ENCODE measurements around the gene FCGR1A.
"Not testable (repeated sequence)": the region's sequence is repeated elsewhere in the genome, so short reads cannot be mapped to it uniquely, and the experiment has no call there.

FCGR1A gene

GRCh38 chr1:149782600-149782999 is at the start of gene FCGR1A:
Gene FCGR1A (plus strand): TSS chr1:149782694. CDS start chr1:149782744, 50 bp downstream.
- in situ Hi-C loops (cut with HindIII; ENCODE audit: low sequenced_read_pairs): not testable (repeated sequence)

DNA sequence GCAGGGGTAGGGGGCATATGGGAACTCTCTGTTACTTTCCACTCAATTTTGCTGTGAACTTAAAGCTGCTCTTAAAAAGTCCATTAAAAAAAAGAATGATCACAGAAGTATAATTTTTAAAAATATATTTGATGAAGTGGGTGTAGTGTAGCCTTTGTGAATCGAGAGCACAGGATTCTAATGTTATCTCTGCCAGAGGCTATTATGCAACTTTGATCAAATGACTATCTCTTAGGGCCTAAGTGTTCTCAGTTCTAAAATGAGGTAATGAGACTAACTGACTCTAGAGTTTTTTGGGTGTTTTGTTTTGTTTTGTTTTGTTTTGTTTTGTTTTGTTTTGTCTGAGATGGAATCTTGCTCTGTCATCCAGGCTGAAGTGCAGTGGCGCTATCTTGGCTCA is 49.7 kb upstream of the FCGR1A start:
- in situ Hi-C loops (cut with HindIII; ENCODE audit: low sequenced_read_pairs): not testable (repeated sequence)

- in situ Hi-C loops (cut with HindIII; ENCODE audit: low sequenced_read_pairs): not testable (repeated sequence)
Observed at GRCh38 chr1:149734692-149735091, 47.8 kb upstream of the FCGR1A start.

GRCh38 chr1:149740148-149740581 is 42.3 kb upstream of the FCGR1A start:
- in situ Hi-C loops (cut with HindIII; ENCODE audit: low sequenced_read_pairs): not testable (repeated sequence)

DNA sequence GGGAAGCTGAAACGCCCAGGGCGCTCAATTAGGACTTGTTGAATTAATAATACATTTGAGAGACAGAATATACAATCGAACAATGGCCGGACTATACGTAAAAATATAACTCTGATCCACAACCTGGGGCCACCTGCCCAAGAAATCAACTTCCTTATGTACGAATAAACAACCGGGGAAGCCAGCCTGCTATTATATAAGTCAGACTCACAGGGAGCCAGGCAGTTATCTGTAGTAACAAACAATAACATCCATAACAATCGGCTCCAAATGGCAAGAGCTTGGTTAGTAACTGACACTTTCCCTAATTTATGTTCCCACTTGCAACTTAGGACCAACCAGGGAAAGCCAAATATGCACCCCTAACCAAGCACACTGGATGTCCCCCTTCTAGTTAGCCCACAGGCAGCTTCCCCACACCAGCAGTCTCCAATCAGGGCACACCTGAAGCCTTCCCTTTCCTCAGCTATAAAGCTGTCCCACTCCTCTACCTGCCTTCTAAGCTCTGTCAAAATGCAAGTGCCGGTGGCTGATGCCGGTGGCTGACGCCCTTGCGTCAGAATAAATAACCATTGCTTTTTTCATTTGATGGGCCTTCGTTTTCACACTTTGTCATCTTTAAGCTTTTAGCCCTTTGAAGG is 41.8 kb upstream of the FCGR1A start:
- in situ Hi-C loops (cut with HindIII; ENCODE audit: low sequenced_read_pairs): not testable (repeated sequence)

DNA sequence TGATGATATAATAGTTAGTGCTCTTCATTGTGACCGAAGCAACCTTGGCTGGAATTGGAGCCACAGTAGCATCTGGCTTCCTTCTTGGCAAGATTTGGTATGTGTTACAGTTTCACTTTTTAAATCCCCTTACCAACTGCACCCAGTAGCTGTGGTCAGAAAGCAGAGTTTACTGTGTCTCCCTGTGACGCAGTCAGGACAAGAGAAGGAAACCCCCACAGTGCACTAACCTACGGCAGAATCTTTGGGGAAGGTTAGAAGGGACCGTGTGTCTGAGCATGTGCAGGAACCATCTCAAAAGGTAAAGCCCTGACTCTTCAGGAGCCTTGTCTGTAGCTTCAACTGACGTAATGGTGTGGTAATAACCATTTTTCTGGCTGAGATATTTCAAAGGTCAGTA is 40.6 kb upstream of the FCGR1A start:
- in situ Hi-C loops (cut with HindIII; ENCODE audit: low sequenced_read_pairs): not testable (repeated sequence)

DNA sequence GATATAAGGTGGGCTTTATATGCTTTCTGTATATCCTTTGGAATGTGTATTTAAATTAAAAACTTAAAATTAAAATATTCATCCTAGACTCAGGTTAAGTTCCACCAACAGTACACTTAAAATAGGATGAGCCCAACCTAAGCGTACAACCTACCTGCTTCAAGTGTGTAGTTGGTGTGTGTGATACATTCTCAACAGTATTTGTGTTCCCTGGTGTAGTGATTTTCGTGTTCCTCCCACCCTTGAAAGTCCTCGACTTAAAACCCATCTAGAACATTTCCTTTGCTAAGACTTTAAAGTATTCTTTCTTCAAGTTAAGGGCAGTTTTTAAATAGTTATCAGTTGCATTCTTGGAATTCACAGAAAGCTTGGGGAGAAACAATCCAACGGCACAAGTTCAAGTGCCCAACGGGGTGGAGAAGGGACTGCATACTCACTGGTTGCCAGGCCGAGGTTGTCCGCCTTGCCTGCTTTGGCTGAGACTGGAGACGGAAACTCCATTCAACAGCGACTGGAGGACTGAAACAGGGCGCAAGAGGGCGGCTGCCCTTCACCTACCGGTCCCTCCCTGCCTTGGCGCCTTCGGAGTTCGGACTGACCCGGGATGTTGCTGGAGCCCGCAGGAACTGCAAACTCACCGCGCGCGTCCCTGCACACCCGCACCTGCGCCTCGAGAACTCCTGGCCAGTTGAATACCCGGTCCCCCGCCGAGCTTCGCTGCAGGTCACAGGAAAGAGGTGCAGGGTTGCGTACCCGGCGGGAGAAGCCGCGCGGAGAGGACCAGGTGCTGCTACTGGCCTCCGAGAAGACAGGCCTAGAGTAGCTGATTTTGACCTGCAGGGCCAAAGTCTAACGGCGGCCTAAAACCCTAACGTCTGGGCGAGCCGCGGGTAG is 35.8 kb upstream of the FCGR1A start:
- in situ Hi-C loops (cut with HindIII; ENCODE audit: low sequenced_read_pairs): not testable (repeated sequence)

GRCh38 chr1:149747359-149748143 is 34.9 kb upstream of the FCGR1A start:
- in situ Hi-C loops (cut with HindIII; ENCODE audit: low sequenced_read_pairs): not testable (repeated sequence)

DNA sequence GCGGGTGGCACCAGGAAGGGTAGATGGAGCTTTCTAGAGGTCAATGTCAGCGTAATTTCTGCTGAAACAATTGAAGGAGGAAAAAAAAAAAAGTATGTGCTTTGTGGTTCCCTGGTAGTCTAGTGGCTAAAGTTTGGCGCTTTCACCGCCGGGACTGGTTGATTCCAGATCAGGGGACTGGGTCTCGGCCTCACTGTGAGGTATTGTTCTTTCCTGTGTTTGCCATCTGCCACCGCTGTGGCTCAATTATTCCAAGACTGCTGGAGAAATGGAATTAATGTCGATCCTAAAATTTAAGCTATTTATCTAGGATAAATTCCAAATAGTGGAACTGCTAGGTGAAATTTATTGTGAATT is 34.4 kb upstream of the FCGR1A start:
- in situ Hi-C loops (cut with HindIII; ENCODE audit: low sequenced_read_pairs): not testable (repeated sequence)

DNA sequence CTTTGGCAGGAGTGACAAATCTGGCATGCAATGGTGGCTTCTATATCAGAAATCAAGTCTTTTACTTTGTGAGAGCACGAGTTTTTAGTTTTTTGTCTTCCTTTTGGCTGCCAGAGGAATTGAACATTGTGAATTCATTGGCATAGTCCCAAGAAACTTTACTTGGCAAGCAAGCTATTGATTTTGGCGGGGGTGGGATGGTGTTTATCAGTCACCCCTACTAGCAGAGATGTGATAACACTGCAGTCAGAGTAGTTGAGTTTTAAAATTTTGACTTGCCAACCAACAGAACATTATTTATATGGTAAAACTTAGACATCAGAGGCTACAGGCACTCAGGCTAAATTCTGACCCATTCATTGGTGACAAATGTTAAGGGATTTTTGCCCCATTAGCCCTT is 31.9 kb upstream of the FCGR1A start:
- in situ Hi-C loops (cut with HindIII; ENCODE audit: low sequenced_read_pairs): not testable (repeated sequence)

DNA sequence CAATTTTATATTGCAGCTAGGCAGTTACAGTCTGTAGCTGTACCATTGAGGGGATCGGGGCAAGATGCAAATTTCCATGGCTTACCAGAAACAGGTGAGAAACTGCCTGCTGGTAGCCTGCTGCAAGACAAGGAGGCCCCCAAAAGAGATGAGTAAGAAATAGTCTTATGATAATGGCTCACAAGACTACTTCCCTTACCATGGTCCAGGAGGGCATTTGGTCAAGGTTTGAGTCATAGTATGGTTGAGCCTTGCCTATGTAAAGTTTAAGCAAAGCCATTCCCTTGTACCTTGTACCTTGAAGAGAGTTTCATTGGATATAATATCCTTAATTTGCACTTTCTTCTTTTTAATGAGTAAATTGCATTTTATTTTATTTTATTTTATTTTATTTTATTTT is 30.3 kb upstream of the FCGR1A start:
- in situ Hi-C loops (cut with HindIII; ENCODE audit: low sequenced_read_pairs): not testable (repeated sequence)

- in situ Hi-C loops (cut with HindIII; ENCODE audit: low sequenced_read_pairs): not testable (repeated sequence)
Observed at GRCh38 chr1:149753466-149753865, 29.0 kb upstream of the FCGR1A start.

DNA sequence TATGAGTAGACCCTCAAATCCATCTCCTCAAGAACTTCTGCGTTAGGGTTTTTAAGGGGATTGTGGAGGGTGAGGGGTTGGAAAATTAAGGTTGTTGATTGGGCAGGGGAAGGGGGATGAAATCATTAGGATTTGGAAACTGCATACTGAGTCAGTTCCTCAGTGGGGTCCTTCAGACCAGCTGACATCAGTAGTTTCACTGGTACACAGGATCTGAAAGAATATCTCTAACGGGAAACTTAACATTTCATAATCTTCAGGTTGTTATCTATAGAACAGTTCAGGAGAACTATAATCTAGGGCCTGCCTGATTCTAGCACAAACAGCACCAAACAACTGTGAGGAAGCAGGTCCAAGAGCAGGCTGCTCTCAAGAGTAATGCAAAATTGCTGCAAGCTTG is 27.2 kb upstream of the FCGR1A start:
- in situ Hi-C loops (cut with HindIII; ENCODE audit: low sequenced_read_pairs): not testable (repeated sequence)

DNA sequence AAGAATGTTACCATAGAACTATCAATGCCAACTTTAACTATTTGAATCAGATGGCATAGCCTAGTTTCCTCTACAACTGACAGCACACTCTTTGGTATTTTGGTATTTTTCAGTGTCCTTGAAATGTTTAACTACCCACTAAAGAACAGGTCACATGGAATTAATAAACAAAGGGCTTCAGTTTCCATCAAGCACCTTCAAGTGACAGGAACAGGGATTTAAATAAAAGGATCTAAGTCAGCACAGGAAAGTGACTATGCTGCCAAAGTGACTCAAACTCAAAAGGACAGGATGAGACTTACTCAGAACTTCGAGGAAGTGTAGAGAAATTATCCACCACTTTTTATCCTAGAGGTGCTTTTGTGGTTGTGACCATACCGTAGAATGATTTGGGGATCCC is 20.2 kb upstream of the FCGR1A start:
- in situ Hi-C loops (cut with HindIII; ENCODE audit: low sequenced_read_pairs): not testable (repeated sequence)

- in situ Hi-C loops (cut with HindIII; ENCODE audit: low sequenced_read_pairs): not testable (repeated sequence)
Observed at GRCh38 chr1:149764087-149764800, 18.2 kb upstream of the FCGR1A start.

GRCh38 chr1:149766241-149766640 is 16.3 kb upstream of the FCGR1A start:
- in situ Hi-C loops (cut with HindIII; ENCODE audit: low sequenced_read_pairs): not testable (repeated sequence)

DNA sequence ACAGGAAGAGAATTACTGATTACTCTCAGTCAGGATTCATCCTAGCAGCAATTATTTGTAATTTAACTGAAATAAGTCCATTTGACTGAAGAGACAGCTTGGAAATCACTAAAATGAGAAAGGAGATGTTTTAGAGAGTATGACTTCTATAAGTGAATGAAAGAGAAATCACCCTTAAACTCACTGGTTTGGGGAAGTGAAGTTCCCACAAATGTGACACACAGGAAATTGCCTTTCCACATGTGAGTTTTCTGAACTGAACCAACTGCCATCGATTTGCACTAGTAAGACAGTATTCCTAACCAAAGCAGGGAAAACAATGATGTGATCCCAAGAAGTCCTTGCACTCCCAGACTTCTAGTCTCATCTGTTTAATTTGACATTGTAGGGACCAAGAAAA is 13.3 kb upstream of the FCGR1A start:
- in situ Hi-C loops (cut with HindIII; ENCODE audit: low sequenced_read_pairs): not testable (repeated sequence)

- in situ Hi-C loops (cut with HindIII; ENCODE audit: low sequenced_read_pairs): not testable (repeated sequence)
Observed at GRCh38 chr1:149770661-149771060, 11.8 kb upstream of the FCGR1A start.

- in situ Hi-C loops (cut with HindIII; ENCODE audit: low sequenced_read_pairs): not testable (repeated sequence)
Observed at GRCh38 chr1:149771653-149772425, 10.7 kb upstream of the FCGR1A start.

Measured in DLD1 (cell line).